Astrocyte of the spinal cord (primary cell): ENCODE results near the gene USH2A.

Experiments used
- DNase-seq: peaks from one replicate; pipeline ENCODE4 v3.0.0; 2011; ENCODE audit warnings: low read depth, low spot score
- H3K4me3 ChIP-seq: 2 replicates; pipeline ENCODE4 v1.5.1; 2011; ENCODE audit warnings: low read depth, mild to moderate bottlenecking, low read length, moderate library complexity
- CTCF ChIP-seq: IDR thresholded peaks from 2 replicates; pipeline ENCODE4 v1.5.1; 2012; ENCODE audit warnings: low read depth, mild to moderate bottlenecking, low read length, inconsistent platforms
- in situ Hi-C: cut with HindIII; loops from 2 replicates; pipeline ENCODE4 v1.10.0; 2017; ENCODE audit warnings: low sequenced_read_pairs

Gene USH2A

GRCh38 chr1:215779729-215780128 is 643.5 kb downstream of the USH2A start:
- no peak overlapping the region for H3K4me3 ChIP-seq
- DNase-seq, result no peak
- no peak for TF ChIP-seq CTCF
- in situ Hi-C loops, result no loop called here

GRCh38 chr1:215777370-215777925 is 645.8 kb downstream of the USH2A start:
- TF ChIP-seq CTCF, result no peak
- in situ Hi-C loops, result no loop called here
- DNase-seq, result peak; percentile 3
- H3K4me3 ChIP-seq, result no peak overlapping the region

- DNase-seq, result no peak
- H3K4me3 ChIP-seq, result no peak overlapping the region
- no peak for TF ChIP-seq CTCF
- in situ Hi-C loops, result no loop called here
Observed at GRCh38 chr1:215776336-215776735, 646.9 kb downstream of the USH2A start.

GRCh38 chr1:215772151-215772550 is 651.1 kb downstream of the USH2A start:
- no peak for TF ChIP-seq CTCF
- H3K4me3 ChIP-seq, result no peak overlapping the region
- in situ Hi-C loops, result no loop called here
- DNase-seq, result no peak

GRCh38 chr1:215768303-215768702 is 654.9 kb downstream of the USH2A start:
- DNase-seq, result no peak
- H3K4me3 ChIP-seq, result no peak overlapping the region
- in situ Hi-C loops, result no loop called here
- no peak for TF ChIP-seq CTCF

- no peak for TF ChIP-seq CTCF
- in situ Hi-C loops, result no loop called here
- H3K4me3 ChIP-seq, result no peak overlapping the region
- no peak for DNase-seq
Observed at GRCh38 chr1:215767761-215768160, 655.5 kb downstream of the USH2A start.

GRCh38 chr1:215766521-215766920 is 656.7 kb downstream of the USH2A start:
- in situ Hi-C loops, result no loop called here
- H3K4me3 ChIP-seq, result no peak overlapping the region
- no peak for DNase-seq
- no peak for TF ChIP-seq CTCF
